Glomerular endothelial cell (primary cell): ENCODE measurements around the gene NF1. TPM values are rescaled to one million over a fixed set of nuclear protein-coding genes. Genes with fewer than 3 reads are reported as not detected.
"Not testable (repeated sequence)": the region's sequence is repeated elsewhere in the genome, so short reads cannot be mapped to it uniquely, and the experiment has no call there.

Experiments
- DNase-seq: peaks from one replicate; pipeline ENCODE4 v3.0.0-alpha.2; 2011; ENCODE audit warnings: low read depth, low spot score; ENCODE audit errors: extremely low read depth
- total RNA-seq: library from RNA; depleted of rRNA; stranded (reverse); fragments of >200 nt; gene quantifications from 2 replicates; pipeline ENCODE4 v1.2.3, GENCODE V29; 2015

NF1 gene
- total RNA-seq, 1 donor from 2014 or later, result 48.1 TPM

GRCh38 chr17:31172388-31172787 lies 77.6 kb downstream of the NF1 start:
- DNase-seq, result no peak

GRCh38 chr17:31174215-31174614 lies 79.4 kb downstream of the NF1 start:
- DNase-seq, result no peak

- DNase-seq, result no peak
Observed at GRCh38 chr17:31175237-31175636, 80.5 kb downstream of the NF1 start.

GRCh38 chr17:31176143-31176542 lies 81.4 kb downstream of the NF1 start:
- DNase-seq, result not testable (repeated sequence)

- not testable (repeated sequence) for DNase-seq
Observed at GRCh38 chr17:31178951-31179350, 84.2 kb downstream of the NF1 start.

GRCh38 chr17:31195305-31195704 lies 100.5 kb downstream of the NF1 start:
- DNase-seq, result no peak

GRCh38 chr17:31198026-31198425 lies 103.2 kb downstream of the NF1 start:
- no peak for DNase-seq

- DNase-seq, result not testable (repeated sequence)
Observed at GRCh38 chr17:31198666-31199065, 103.9 kb downstream of the NF1 start.

- DNase-seq, result no peak
Observed at GRCh38 chr17:31200287-31200686, 105.5 kb downstream of the NF1 start.

GRCh38 chr17:31202968-31203367 lies 108.2 kb downstream of the NF1 start:
- no peak for DNase-seq

- DNase-seq, result no peak
Observed at GRCh38 chr17:31211352-31212012, 116.7 kb downstream of the NF1 start.

GRCh38 chr17:31216031-31216751 lies 121.4 kb downstream of the NF1 start:
- DNase-seq, result peak; percentile 48

GRCh38 chr17:31224366-31224765 lies 129.6 kb downstream of the NF1 start:
- no peak for DNase-seq

- DNase-seq, result no peak
Observed at GRCh38 chr17:31225831-31226230, 131.1 kb downstream of the NF1 start.

- DNase-seq, result no peak
Observed at GRCh38 chr17:31226373-31226772, 131.6 kb downstream of the NF1 start.

GRCh38 chr17:31226950-31227349 lies 132.2 kb downstream of the NF1 start:
- DNase-seq, result no peak

GRCh38 chr17:31231852-31232251 lies 137.1 kb downstream of the NF1 start:
- DNase-seq, result no peak

- DNase-seq, result no peak
Observed at GRCh38 chr17:31235110-31235509, 140.3 kb downstream of the NF1 start.

- DNase-seq, result no peak
Observed at GRCh38 chr17:31236137-31236536, 141.4 kb downstream of the NF1 start.

GRCh38 chr17:31236712-31237111 lies 141.9 kb downstream of the NF1 start:
- DNase-seq, result no peak

GRCh38 chr17:31241116-31241515 lies 146.3 kb downstream of the NF1 start:
- DNase-seq, result no peak
